Activated naive CD8-positive, alpha-beta T cell (primary cell): ENCODE measurements around the gene ALS2.
A peak's percentile ranks its signal among the peaks of the same experiment; 100 is the strongest.
"Not testable (repeated sequence)": the region's sequence is repeated elsewhere in the genome, so short reads cannot be mapped to it uniquely, and the experiment has no call there.

Experiments used
- H3K27ac Mint-ChIP-seq: one replicate; pipeline ENCODE4 v1.8.0; 2021; ENCODE audit warnings: mixed read lengths
- H3K27me3 Mint-ChIP-seq: one replicate; pipeline ENCODE4 v1.8.0; 2021; ENCODE audit warnings: mixed read lengths
- H3K36me3 Mint-ChIP-seq: one replicate; pipeline ENCODE4 v1.8.0; 2021; ENCODE audit warnings: mixed read lengths
- H3K4me1 Mint-ChIP-seq: one replicate; pipeline ENCODE4 v1.8.0; 2021; ENCODE audit warnings: low read depth, mixed read lengths
- H3K4me3 Mint-ChIP-seq: one replicate; pipeline ENCODE4 v1.8.0; 2021; ENCODE audit warnings: mild to moderate bottlenecking, mixed read lengths
- H3K9me3 Mint-ChIP-seq: one replicate; pipeline ENCODE4 v1.8.0; 2021; ENCODE audit warnings: low read depth, mixed read lengths

Gene ALS2

DNA sequence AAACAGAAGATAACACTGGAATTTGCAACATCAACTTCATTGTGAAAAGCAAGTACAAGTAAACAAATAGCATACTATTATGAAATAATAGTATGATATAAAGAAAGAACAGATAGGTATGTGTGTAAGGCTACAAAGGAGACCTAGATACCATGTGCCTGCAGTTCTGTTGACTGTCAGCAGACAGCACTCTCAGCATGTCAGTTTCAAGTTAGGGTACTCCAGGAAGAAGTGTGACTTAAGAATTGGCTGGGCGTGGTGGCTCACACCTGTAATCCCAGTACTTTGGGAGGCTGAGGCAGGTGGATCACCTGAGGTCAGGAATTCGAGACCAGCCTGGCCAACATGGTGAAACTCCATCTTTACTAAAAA is 18.2 kb upstream of the ALS2 start:
- H3K27ac Mint-ChIP-seq, H3K4me1 Mint-ChIP-seq, H3K36me3 Mint-ChIP-seq, H3K27me3 Mint-ChIP-seq, H3K9me3 Mint-ChIP-seq, H3K4me3 Mint-ChIP-seq: not testable (repeated sequence)

DNA sequence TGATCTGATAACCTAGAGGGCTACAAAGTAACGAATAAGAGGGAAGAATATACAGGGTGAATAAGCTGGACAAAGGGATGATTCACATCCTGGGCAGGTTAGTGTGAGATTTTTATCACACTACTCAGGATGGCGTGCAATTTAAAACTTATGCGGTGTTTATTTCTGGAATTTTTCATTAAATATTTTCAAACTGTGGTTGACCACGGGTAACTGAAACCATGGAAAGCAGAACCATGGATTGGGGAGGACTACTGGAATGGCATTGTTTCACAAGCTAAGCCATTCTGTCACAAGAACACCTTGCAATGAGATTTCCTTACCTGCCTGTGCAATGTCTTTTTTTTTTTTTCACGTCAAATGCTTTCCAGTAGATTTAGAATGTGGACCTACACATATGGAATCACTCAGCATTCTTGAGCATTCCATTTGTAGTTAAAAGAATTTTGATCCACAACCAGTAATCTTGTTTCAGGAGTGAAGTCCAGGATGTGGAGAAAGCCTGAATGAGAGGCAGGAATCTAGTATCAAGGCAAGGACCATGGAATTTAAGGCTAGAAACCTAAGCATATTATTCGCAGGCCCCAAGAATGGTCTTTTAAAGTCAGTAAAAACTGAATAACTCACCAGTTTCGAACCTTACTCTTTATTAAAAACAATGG is 17.6 kb upstream of the ALS2 start:
- H3K27ac Mint-ChIP-seq: no peak overlapping the region
- H3K4me1 Mint-ChIP-seq: no peaks in the 10 kb centered on the region
- no peak overlapping the region for H3K4me3 Mint-ChIP-seq
- H3K36me3 Mint-ChIP-seq: peaks cover 2% of the 10 kb centered on the region
- peaks cover 10% of the 10 kb centered on the region for H3K27me3 Mint-ChIP-seq
- no peaks in the 10 kb centered on the region for H3K9me3 Mint-ChIP-seq

DNA sequence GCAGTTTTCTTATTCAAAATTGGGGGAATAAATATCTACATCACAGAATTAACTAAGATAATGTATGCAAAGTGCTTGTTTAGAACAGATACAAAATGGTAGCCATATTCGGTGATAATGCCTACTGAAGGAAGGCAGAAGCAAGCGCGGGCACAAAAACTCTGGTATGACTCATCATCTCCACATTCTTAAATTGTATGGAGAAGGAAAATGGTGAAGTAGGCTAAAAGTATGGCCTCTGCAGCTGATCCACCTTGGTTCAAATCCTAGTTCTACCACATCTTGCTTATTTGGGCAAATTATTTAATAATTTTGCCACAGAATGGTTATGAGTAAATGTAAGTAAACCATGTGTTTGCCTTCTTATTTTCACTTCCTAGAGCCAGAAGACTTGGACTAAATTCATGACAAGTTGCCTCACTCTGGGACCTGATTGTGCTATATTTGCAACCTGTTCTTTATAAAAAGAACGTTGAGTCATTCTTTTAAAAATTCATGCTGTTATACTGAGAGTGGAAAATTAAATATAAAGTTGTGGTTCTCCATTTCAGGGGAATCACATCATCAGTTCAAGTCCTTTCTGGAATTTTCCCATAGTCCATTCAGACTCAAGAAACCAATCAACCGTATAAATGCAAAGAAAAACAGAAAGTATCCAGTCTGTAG is 16.6 kb upstream of the ALS2 start:
- Mint-ChIP-seq H3K27me3 (peaks cover 7% of the 10 kb centered on the region), H3K27ac (no peak overlapping the region), H3K4me3 (no peak overlapping the region), H3K4me1 (no peaks in the 10 kb centered on the region), H3K36me3 (no peaks in the 10 kb centered on the region), H3K9me3 (no peaks in the 10 kb centered on the region)

DNA sequence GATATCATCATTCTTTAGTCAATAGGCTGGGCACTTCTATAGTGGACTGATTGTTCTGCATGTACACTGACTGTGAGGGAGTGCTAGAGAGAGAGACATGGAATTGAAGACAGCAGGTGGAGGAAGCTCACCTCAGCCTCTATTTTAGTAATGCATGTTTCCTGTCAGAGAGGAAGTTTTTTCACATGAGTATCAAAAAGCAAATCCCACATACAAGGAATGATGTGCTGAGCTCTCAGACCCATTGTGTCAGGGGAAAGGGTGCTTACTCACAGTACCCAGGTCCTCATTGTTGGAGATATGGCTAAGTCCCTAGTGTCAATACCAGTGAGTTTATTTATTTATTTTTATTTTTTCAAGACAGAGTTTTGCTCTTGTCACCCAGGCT is 15.7 kb upstream of the ALS2 start:
- no peaks in the 10 kb centered on the region for H3K4me1 Mint-ChIP-seq
- no peaks in the 10 kb centered on the region for H3K36me3 Mint-ChIP-seq
- no peak overlapping the region for H3K4me3 Mint-ChIP-seq
- no peaks in the 10 kb centered on the region for H3K9me3 Mint-ChIP-seq
- H3K27ac Mint-ChIP-seq: no peak overlapping the region
- H3K27me3 Mint-ChIP-seq: peaks cover 5% of the 10 kb centered on the region

DNA sequence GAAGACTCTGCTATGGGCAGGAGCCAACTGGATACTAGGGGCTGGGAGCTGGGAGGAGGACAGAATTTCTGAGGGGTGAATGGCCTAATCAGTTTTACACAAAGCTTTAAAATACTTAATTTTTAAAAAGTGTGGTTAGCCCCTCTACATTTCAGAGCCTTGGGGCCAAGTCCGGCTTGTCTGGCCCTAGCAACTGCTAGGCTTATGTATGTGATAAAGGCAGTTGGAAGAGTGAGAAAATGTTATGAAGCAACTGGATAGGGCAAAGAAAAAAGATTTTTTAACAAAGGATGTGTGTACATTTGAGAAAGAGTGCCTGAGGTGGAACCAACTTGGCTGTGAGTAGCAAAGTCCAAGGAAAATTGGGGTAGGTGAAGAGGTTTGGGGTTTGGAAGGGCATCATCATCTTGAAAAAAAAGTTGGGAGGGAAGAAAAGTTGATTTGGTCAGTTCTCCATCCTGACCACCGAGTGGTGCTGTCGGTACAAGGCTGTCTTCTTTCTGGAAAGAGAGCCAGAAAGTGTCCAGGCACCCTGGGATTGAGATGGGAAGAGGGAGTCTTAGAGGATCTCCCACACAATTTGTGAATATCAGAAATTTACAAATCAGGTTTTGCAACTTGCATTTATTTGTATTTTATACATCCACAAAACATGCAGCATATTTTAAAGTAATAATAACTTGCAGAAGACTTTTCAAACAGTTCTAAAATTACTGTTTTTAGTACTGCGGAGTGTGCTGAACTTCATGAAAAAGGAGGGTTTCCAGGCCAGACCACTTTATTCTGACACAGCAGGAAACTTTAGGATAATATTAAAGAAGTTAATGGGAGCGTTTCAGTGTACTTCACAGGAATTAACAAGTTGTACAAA is 15.1 kb upstream of the ALS2 start:
- Mint-ChIP-seq H3K27me3 (peaks cover 4% of the 10 kb centered on the region), H3K27ac (no peak overlapping the region), H3K36me3 (no peaks in the 10 kb centered on the region), H3K4me1 (no peaks in the 10 kb centered on the region), H3K4me3 (no peak overlapping the region), H3K9me3 (no peaks in the 10 kb centered on the region)

DNA sequence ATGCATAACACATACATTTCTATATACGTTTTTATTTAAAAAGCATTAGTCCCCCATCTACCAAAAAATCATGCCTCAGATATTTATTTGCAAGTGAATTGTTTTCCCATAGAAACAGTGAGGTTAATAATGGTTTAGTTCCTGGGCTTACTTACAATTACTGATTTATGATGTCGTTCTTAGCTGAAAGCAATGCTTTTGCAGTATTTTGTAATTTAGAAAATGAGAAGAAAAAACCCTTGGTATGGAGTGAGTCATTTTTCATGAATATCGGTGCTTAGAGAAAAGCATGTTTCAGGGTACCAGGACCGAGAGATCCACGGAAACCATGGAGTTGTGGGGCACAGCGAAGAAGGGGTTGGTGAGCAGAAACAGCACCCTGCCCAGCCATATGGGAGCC is 13.6 kb upstream of the ALS2 start:
- no peak overlapping the region for H3K4me3 Mint-ChIP-seq
- H3K36me3 Mint-ChIP-seq: no peaks in the 10 kb centered on the region
- H3K27me3 Mint-ChIP-seq: peaks cover 5% of the 10 kb centered on the region
- H3K27ac Mint-ChIP-seq: no peak overlapping the region
- no peaks in the 10 kb centered on the region for H3K4me1 Mint-ChIP-seq
- no peaks in the 10 kb centered on the region for H3K9me3 Mint-ChIP-seq

DNA sequence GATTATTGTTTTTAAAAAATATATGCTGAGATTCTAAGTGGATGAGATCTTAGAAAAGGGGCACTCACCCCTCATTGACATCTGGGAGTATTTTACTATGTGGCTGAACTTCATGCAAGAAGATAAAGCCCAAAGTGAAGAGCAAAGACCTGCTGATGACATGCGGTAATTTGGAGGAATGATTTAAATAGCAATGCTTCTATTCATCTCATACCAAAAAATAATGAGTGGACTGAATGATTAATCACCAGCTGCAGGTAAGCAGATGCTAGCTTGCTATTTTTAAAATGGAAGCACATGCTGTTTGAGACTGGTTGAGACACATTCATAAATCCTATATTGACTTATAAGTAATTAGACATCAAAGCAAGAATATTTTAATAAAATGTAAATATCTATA is 12.9 kb upstream of the ALS2 start:
- no peaks in the 10 kb centered on the region for H3K36me3 Mint-ChIP-seq
- no peak overlapping the region for H3K27ac Mint-ChIP-seq
- no peaks in the 10 kb centered on the region for H3K4me1 Mint-ChIP-seq
- H3K27me3 Mint-ChIP-seq: peaks cover 5% of the 10 kb centered on the region
- H3K9me3 Mint-ChIP-seq: no peaks in the 10 kb centered on the region
- H3K4me3 Mint-ChIP-seq: no peak overlapping the region

DNA sequence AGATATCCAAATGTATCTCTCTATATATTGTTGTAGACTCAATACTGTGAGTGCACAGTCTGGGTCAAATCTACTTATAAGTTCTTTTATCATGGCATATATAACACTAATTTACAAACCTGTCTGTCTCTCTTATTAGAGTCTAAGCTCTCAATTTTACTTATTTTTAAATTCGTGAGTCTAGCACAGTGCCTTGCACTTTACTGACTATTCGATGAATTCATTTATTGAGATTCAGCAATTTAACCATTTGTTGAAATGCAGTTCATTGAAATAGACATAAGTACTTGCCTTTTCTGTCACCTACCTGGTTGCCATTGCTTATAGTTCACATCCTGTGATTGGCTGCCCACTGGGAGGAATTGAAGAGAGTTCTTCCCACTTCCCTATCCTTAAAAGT is 10.3 kb upstream of the ALS2 start:
- no peak overlapping the region for H3K27ac Mint-ChIP-seq
- no peak overlapping the region for H3K4me3 Mint-ChIP-seq
- no peaks in the 10 kb centered on the region for H3K36me3 Mint-ChIP-seq
- peaks cover 5% of the 10 kb centered on the region for H3K27me3 Mint-ChIP-seq
- H3K9me3 Mint-ChIP-seq: no peaks in the 10 kb centered on the region
- H3K4me1 Mint-ChIP-seq: no peaks in the 10 kb centered on the region

DNA sequence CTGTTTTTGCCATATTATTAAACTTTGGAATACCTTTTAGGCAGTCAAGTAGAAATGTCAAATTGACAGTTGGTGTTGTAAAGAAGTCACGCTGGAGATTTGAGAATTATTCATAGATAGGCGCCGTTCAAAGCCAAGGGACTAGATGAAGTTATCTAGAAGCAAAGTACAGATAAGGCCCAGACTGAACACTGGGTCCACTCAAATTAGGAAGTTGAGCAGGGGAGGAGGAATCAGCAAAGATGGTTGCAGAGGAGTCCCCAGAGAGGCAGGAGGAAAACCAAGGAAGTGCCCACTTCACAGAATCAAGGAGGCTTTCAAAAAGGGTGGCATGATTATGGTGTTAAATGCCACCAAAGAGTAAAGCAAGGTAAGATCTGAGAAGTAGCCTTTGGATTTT is 9.6 kb upstream of the ALS2 start:
- Mint-ChIP-seq H3K27ac (no peak overlapping the region), H3K4me3 (no peak overlapping the region), H3K9me3 (no peaks in the 10 kb centered on the region), H3K36me3 (no peaks in the 10 kb centered on the region), H3K27me3 (peaks cover 5% of the 10 kb centered on the region), H3K4me1 (no peaks in the 10 kb centered on the region)

DNA sequence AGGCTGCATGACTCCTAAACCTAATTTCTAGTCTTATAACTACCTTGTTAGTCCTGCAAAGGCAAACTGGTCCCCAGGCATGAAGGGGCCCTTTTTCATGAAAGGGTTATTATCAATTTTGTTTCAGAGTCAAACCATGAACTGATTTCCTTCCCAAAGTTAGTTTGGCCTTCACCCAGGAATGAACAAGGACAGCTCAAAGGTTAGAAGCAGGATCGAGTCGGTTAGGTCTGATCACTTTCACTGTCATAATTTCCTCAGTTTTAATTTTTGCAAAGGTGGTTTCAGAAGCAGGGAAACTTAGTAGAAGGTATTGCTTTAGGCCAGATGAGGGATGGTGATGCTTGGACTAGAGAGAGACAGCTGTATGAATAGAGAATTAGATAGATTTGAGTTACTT is 8.7 kb upstream of the ALS2 start:
- no peak overlapping the region for H3K27ac Mint-ChIP-seq
- H3K4me3 Mint-ChIP-seq: no peak overlapping the region
- H3K27me3 Mint-ChIP-seq: peaks cover 5% of the 10 kb centered on the region
- no peaks in the 10 kb centered on the region for H3K9me3 Mint-ChIP-seq
- no peaks in the 10 kb centered on the region for H3K36me3 Mint-ChIP-seq
- H3K4me1 Mint-ChIP-seq: no peaks in the 10 kb centered on the region

DNA sequence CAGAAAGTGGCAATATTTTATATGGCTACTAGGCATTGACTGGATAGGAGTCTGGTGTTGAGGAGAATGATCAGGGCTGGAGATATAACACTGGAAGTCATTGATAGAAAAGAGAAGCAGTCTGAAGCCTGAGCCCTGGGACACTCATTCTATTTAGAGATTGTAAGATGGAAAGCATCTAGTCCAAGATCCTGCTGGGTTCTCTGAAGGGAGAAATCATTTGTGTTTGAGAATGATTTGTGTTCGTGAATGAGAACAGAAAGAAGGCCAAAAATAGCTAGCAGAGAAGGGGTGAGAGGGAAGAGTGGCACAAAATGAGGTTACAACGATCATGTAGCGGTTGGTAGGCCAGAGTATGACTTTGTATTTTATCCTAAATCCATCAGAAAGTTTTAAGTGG is 7.6 kb upstream of the ALS2 start:
- no peaks in the 10 kb centered on the region for H3K36me3 Mint-ChIP-seq
- H3K27me3 Mint-ChIP-seq: peaks cover 5% of the 10 kb centered on the region
- no peaks in the 10 kb centered on the region for H3K9me3 Mint-ChIP-seq
- no peaks in the 10 kb centered on the region for H3K4me1 Mint-ChIP-seq
- no peak overlapping the region for H3K4me3 Mint-ChIP-seq
- no peak overlapping the region for H3K27ac Mint-ChIP-seq

DNA sequence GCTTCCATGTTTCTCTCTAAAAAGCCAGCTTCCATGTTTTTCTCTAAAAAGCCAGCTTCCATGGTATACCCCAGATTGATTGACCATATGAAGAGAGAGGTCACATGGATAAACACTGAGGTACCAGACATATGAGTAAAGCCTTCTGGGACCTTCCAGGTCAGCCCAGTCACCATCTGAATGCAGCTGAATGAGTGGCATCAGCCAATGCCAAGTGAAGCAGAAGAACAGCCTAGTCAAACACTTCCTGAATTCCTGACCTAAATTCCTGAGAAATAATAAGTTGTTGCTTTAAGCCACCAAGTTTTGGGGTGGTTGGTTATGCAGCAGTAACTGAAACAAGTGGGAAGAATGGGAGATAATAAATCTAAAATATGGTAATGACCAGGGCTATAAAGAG is 5.7 kb upstream of the ALS2 start:
- Mint-ChIP-seq H3K27ac (no peak overlapping the region), H3K4me3 (no peak overlapping the region), H3K36me3 (no peaks in the 10 kb centered on the region), H3K9me3 (no peaks in the 10 kb centered on the region), H3K4me1 (peaks cover 4% of the 10 kb centered on the region), H3K27me3 (peaks cover 1% of the 10 kb centered on the region)

DNA sequence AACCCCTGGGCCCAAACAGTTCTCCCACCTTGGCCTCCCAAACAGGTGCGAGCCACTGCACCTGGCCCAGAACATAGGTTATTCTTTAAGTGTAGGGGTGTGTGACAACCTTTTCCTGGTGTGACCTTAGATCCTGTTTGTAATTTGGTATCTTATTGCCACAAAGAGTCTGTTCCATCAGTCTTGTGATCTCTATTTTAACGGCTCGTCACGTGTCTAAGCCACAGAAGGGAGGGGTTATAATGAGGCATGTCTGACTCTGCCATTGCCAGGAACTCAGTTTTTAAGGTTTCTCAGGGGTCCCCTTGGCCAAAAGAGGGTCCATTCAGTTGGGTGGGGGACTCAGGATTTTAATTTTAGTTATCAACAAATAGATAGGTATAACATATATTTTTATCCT is 4.4 kb upstream of the ALS2 start:
- Mint-ChIP-seq H3K4me1 (peaks cover 10% of the 10 kb centered on the region), H3K27ac (no peak overlapping the region), H3K36me3 (no peaks in the 10 kb centered on the region), H3K9me3 (no peaks in the 10 kb centered on the region), H3K27me3 (no peaks in the 10 kb centered on the region), H3K4me3 (no peak overlapping the region)

DNA sequence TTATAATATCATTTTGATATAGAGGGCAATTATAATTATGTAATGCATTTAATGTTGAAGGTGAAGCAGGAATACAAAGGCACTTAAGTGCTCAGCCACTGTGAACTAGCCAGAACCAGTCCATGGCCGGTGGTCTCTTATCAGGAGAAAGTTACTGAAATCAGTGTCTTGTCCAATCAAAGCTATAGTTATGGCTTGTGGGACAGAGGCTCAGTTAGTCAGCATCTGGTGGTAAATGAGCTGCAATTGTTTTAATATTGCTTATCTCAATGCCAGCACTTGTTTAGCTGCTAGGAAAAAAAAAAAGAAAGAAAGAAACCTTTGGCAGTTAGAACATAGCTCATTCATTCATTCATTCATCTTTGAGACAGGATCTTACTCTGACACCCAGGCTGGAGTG is 3.8 kb upstream of the ALS2 start:
- Mint-ChIP-seq H3K4me3 (no peak overlapping the region), H3K36me3 (no peaks in the 10 kb centered on the region), H3K4me1 (peaks cover 15% of the 10 kb centered on the region)

DNA sequence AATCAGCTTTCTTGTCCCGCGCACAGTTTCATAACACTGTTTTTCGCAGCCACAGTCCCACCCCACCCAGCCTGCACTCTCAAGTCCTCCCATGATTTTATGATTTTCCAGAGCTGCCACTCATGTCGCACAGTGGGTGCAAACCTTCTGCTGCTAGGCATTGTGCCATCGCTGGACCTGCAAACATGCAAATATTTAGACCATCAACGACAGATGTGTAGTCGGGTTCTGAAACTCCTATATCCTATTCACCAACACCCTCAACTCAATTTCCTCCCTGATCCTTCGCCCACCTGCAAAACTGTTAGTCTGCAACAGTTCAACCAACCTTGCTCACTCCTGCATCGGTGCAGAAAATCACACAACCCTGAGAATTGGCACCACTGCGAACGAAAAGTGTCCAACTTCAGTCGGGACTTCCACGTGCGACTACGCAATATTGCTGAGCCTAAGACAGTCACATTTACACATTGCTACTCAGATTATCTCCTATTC is 871 bp upstream of the ALS2 start:
- peaks cover 26% of the 10 kb centered on the region for H3K4me1 Mint-ChIP-seq
- H3K27ac Mint-ChIP-seq: peak overlapping the region; percentile 98

More for the DNA sequence above, 3.8 kb upstream of the ALS2 start:
- Mint-ChIP-seq H3K9me3 (no peaks in the 10 kb centered on the region), H3K27ac (no peak overlapping the region), H3K27me3 (no peaks in the 10 kb centered on the region)

More for the DNA sequence above, 871 bp upstream of the ALS2 start:
- peak overlapping the region; percentile 99 for H3K4me3 Mint-ChIP-seq
- no peaks in the 10 kb centered on the region for H3K27me3 Mint-ChIP-seq
- no peaks in the 10 kb centered on the region for H3K9me3 Mint-ChIP-seq
- no peaks in the 10 kb centered on the region for H3K36me3 Mint-ChIP-seq
